HUDEP-2 (cell line): ENCODE data around the gene UBN1.
"Not testable (repeated sequence)": the region's sequence is repeated elsewhere in the genome, so short reads cannot be mapped to it uniquely, and the experiment has no call there.

Source experiments
- DNase-seq, 76 experiments: peaks; one replicate each; lab custom pipeline; 2025; ENCODE audit not compliant: unreplicated experiment in 76 of 76; lab: John Stamatoyannopoulos, UW

The UBN1 gene

DNA sequence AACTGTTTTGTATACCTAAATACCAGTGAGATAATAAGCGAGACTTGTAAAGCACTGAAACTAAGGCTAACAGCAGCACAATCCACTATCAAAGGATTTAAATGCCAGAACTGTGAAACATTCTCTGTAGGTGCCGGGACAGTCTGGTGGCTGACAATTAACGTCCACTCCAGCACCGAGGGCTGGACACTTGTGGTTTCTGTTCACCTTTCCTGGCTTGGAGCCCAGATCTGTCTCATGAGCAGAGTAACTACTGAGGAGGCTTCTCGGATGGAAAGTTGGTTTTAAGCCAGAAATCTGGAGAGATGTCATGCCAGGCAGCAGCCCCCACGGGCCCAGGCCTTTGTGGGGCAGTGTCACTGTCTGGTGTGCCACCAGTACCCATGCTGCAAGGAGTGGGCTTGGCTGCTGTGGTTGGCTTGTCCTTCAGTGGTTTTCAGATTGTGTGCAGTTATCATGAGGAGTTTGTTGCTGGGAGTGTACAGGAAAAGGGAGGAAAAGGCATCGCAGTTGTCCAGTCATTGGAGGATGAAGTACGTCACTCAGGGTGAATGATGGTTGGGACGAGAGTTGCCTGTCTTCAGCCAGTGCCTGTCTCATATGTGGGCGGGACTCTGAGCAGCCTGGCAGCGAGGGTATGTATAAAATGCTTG lies 35.5 kb downstream of the UBN1 start:
- DNase-seq: peak in 47 of 76 experiments; percentile 8 to 83 (median 36)

DNA sequence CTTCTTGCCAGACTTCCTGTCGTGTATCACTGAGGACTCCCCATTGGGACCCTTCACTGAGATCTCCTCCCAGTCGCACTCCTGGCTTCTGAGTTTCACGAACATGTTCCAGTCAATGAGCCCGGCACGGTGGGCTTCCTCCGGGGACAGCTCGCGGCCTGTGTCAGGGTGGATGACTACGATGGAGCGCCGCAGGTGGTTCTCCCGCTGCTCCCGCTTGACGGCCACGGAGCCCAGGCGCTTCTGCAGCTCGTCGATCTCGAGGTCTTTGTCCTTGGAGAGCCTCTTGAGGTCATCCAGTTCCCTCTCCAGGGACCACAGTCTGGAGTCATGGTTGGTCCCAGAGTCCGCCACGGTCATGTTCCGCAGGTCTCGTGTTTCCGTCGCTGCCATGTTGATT lies 36.2 kb downstream of the UBN1 start:
- DNase-seq: no peak

DNA sequence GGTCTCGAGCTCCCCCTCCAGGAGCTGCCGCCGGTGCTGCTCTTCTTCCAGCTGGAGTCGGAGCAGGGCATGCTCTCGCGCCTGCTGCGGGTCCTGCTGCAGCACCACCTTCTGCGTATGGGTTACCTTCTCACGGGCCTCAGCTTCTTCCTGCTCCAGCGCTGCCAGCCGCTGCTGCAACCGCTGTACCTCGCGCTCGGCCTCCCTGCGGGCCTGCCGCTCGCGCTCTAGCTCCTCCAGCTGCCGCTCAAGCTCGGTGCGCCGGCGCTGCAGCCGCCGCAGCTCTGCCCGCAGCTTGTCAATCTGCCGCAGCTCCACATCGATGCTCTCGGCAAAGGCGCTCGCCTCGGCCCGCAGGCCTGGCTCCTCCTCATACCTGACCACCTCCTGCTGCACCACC lies 36.9 kb downstream of the UBN1 start:
- no peak for DNase-seq

DNA sequence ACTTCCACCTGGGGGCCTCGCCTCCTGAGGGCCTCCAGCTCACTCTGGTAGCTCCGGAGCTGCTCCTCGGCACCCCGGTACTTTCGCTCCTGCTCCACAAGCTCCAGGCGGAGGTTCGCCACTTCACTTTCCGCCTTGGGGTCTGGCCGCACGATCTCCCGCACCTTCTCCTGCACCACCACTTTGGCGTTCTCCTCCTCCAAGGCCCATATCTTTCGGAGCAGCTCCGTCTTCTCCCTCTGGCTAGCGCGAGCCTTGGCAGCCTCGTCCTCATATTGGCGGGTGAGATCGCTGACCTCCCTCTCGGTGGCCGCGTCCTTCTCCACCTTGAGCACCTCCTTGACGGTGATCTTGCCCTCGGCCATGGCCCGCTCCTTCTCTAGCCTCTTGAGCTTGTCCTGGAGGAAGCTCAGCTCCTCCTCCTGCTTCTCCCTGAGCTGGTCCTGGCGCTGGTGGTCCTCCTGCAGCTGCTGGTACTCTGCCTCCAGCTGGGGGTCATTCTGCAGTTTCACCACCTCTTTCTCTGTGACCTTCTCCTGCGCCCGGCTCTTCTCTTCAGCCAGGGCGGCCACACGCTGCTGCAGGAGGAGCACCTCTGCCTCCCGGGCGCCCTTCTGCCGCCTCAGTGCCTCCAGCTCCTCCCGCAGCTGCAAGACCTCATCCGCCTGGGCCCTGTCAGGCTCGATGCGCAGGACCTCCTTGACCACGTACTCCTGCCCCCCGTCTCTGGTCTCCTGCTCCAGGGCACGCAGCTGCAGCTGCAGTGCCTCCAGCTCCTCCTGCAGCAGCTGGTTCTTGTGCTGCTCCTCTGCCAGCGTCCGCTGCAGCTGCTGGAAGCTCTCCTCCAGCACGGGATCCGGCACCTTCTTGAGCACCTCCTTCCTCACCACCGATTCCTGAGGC lies 37.9 kb downstream of the UBN1 start:
- no peak for DNase-seq

DNA sequence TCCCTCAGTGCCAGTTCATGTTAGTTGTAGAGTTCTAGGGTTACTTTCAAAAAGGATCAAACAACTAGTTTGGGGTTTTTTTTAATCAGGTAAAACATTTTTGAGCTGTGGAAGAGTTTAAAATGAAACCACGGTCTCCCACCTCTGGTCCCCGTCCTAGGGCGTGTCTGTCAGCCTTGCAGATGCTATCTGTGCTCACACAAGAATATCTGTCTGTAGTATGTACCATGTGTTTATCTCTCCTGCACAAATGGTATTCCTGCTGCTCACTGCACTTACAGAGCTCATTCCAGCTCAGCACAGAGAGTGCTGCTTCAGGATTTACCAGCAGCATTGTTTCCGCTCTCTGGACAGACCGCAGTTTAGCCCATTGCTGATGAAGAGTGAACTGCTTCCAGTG lies 38.9 kb downstream of the UBN1 start:
- DNase-seq: peak in 52 of 76 experiments; percentile 7 to 73 (median 38)

DNA sequence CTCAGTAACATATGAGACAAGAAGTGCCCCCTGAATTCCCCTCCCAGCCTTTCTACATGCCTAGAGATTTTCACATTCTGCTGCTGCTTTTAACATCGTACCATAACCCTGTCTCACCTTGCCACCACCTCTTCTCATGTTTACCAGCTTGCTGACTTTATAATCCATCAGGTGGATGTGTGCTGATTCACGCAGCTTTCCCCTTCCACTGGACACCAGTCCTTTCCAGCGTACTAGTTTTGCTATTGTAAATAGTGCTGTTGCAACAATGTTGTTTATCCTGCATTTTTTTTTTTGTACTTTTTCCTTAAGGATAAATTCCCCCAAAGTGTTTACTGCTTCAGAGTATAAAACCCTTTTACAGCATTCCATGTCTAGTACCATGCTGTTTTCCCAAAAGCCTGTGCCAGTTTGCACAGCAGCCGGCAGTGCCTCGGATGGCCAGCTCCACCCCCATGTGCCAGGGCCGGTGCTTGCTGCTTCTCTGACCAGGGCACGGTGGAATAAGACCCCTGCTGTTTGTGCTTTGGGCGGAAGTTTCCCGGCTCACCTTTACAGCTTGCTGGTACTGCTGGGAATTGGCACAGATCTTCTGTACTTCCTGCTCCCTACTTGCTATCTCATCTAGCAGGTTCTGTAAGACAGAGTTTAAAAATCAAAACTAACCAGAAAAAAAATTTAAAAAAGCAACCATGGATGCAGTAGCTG lies 41.3 kb downstream of the UBN1 start:
- DNase-seq: no peak

DNA sequence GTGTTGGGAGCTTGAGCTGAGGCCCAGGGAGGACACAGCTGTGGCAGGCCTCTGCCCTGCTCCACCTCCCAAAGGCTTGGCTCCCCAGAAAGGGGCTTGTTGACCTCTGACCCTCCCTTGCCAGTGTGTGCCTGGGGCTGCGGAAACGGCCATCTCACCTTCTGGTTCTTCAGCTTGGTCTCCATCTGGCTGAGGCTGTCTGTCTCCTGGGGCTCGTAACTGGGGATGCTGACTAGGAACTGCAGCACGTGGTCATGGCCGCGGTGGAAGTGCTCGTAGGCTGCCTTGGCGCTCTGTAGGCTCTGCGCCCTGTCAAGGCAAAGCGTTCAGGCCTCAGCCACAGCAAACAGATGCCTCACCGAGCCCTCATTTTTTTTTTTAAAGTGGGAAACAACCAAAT lies 42.7 kb downstream of the UBN1 start:
- no peak for DNase-seq

DNA sequence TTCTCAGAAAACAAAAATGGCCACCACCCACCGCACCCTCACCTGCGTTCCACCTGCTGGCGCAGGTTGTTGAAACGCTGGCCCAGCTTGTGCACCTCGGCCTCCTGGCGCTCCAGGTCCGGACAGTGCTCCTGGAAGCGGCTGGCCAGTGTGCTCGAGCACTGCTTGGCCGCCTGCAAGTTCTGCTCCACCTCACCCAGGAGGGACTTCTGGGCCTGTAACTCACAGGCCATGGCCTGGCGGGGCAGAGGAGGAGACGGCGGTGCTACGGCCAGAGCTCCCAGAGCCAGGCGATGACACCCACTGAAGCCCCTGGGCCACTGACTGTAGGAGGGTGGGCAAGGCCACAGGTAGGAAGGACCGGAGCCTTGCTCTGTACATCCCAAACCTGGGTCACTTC lies 43.4 kb downstream of the UBN1 start:
- no peak for DNase-seq

DNA sequence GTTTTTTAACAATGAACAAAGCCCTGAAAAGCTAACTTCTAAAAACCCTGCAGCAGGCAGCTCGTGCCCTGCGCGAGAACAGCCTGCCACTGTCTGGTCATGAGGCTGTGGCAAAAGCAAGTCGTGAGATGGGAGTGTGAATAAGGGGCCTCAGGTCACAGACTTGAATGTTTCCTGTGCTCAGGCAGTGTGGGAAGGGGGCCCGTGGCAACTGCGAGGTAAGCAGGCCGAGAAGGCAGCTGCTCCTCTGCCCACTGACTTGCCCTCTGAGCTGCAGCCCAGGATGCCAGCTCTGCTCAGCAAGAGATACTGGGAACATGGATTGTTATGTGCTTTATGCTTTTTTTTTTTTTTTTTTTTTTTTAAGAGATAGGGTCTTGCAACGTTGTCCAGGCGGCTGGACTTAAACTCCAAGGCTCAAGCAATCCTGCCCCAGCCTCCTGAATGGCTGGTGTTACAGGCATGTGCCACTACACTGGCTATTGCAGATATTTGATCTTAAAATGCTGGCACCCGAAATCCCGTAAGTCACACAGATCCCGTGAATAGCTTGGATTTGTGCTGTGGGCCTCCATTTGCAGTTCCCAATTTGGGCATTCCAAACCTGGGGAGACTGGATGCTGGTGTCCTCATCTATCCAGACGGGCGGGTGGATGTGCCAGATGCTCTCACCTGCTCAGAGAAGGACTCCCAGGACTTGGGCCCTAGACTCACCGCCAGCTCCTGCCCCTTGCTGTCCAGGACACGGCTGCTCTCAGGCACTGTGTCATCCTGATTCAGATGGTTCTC lies 44.0 kb downstream of the UBN1 start:
- no peak for DNase-seq

DNA sequence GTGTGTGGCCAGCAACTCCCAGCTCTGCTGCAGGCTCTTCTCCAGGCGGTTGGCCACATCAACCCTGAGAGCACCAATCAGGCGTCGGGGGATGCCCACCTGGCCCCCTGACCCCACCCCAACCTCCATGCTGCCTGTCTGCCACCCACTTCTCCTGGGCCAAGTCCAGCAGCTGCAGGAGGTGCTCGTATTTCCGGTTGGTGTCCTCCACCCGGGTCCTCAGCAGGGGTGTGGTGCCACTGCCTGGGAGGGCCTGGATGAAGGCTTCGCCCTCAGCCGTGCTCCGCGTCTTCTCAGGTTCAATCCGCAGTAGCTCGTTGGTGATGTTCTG lies 44.6 kb downstream of the UBN1 start:
- no peak for DNase-seq

DNA sequence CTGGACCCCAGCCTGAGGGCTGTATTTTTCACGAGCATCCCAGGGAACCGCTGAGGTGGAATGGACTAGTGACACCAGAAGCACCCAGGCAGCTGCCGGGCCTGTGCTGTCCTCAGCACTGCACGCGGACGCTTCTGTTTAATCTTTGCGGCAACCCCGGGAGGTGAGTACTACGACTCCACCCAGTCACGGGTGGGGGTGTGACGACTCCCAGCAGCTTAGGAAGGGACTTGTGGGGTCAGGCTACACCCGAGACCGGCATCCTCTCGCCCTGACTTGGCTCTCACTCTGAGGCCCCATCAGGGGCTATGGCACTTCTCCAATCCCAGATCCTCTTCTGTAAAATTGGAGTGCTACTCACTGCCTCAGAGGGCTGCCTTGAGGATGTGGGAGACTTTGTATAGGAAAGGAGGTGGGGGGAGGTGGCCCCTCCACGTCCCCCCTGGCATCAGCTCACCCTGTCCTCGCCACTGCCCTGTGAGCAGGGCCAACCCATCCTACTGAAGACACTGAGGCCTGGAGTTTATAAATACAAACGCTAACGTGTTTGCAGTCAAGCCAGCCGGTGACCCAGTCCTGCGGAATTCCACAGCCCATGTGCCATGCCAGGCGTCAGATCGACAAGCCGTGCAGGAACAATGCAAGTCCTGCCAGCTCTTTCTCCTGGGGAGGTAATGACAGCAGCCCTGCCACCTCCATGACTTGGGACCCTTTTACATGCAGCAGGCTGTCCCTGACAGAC lies 45.3 kb downstream of the UBN1 start:
- peak in 19 of 76 experiments; percentile 2 to 52 (median 24) for DNase-seq

DNA sequence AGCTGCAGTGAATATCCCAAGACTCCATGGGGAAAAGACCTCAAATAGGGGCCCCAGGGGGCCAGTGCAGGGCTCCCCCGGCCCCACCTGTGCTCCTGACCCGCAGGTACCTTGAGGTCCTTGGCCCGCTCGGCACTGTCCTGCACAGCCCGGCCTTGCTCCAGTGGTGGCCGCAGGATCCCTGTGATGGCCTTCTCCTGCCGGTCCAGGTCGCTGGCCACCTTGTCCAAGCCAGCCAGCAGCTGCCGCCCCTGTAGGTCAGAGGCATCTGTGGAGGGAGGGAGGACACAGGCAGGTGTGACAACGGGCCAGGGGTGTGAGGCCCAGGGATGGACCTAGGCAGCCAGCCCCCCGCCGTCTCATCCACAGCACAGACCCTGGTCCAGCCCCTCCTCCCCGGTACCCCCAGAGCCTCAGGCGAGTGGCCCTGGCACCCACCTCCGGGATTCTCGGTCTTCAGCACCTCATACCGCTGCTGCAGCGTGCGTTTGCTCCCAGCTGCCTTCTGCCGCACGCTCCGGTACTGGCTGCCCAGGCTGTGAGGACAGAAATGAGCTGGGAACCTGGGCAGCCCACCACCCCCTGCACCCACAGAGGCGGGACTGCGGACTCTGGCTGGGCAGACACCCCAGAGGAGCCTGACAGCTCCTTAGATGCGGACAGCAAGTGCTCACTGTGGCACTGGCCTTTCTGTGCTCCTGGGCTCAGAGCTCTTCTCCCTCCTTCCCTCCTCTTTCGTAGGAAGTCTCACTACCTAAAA lies 46.0 kb downstream of the UBN1 start:
- DNase-seq: no peak

DNA sequence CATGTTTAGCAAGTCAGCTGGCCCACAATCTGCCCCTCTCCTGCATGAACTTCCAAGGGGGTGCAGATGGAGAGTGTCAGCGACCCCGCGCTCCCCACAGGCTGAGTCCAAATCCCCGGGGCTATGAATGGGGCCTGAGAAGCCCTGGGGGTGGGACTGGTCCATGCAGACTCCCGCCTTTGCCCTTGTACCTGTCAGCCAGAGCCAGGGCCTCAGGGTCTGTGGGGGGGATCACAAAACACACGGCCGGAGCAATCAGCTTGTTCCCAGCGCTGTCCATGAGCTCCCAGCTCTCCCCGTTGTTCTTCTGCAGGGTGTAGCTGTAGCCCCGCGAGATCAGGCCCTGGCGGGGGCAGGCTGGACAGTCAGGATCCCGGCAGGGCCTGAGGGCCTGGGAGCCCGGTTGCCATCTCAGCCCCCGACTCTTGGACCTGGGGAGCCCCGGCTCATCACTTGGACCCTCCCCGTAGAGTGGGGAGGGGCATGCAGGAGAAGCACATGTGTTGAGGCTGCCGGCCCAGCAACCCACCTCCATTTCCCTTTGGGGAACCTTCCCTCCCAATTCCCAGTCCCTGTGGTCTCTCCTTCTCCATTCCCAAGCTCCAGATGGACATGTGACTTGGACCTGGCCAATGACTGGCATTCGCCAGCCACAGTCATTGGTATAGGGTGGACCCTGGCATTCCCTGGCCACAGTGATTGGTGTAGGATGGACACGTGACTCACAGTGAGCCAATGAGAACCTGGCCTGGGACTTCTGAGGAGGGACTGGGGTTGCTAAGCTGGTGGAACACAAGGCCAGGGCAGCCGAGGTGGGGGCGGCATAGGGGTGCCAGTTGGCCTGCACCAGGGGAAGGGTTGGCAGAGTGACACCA lies 47.2 kb downstream of the UBN1 start:
- no peak for DNase-seq

DNA sequence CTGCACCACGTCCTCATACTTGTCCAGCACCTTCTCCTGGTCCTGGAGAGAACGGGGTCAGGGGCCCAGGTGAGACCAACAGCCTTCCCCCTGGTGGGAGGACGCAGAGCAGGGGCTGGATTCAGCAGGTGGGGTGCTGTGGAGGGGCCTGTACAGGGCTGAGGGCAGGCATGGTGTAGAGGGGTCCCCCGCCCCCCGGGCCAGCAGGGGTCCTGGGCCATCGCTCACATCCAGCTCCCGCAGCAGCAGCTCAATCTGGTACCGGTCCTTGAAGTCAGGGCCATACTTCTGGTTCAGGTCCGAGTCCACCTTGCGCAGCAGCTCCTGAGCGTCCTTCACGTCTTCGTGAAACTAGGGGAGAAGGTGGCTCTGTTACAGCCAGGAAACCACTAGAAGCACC lies 48.1 kb downstream of the UBN1 start:
- no peak for DNase-seq

DNA sequence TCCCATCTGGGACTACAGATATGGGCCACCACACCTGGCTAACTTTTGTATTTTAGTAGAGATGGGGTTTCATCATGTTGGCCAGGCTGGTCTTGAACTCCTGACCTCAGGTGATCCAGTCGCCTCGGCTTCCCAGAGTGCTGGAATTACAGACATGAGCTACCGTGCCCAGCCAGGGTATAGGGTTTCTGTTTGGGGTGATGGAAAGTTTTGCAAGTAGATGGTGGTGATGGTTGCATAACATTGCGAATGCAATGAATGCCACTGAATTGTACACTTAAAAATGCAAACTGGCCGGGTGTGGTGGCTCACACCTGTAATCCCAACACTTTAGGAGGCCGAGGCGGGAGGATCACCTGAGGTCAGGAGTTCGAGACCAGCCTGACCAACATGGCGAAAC lies 49.5 kb downstream of the UBN1 start:
- not testable (repeated sequence) for DNase-seq

DNA sequence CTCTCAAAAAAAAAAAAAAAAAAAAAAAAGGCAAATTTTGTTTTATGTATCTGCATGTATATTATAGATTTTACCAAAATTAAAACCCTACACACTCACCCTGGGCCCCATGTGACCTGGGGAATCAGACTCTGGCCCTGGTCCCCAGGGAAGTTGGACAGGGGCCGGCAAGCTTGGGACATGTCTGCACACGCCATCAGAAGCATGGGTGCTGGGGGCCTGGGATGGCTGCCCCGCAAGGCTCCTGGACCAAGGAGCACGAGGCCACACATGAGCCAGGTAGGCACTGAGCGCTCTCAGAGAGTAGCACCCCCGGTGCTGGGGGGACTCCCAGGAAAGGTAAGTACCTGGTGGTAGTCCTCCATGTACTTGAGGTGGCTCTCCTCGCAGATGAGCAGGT lies 50.0 kb downstream of the UBN1 start:
- DNase-seq: no peak

DNA sequence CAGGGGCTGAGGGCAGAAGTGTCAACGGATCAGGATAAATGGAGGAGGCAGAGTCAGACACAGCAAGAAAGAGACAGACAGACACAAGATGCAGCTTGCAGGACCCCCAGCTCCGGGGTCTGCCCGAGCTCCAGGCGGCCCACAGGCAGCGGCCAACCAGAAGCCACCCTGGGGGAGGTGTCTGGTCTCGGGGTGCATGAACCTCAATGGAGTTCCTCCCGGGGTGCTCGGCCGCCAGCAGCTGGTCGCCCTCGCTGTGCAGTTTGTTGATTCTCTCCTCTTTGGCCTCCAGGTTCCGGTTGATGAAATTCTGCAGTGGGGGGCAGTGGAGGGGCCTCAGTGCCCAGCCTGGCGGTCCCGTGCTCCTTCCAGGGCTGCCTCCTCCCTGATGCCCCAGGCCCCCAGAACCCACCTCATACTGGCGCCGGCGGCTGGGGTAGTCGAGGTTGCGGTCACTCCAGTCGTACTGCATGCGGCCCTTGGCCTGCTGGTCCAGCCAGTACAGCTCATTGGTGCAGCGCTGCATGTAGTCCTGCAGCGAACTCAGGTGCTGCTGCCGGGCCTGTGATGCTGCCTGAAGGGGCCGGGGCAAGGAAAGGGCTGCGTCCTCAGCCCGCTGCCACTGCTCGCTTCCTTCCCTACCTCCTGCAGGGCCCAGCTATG lies 51.7 kb downstream of the UBN1 start:
- no peak for DNase-seq

DNA sequence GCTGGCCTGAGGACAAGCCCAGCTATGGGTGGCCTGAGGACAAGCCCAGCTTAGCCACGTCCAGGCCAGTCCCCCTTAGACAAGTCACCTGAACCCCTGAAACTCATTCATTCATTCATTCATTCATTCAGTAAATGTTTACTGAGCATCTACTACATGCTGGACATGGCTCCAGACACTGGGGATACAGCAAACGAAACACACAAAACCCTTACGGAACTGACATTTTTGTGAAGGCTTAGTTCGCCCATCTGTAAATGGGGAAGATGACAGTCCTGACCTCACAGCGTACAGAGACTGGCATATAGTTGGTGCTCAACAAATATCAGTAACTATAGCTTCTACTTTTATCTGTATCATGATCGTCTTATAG lies 52.2 kb downstream of the UBN1 start:
- no peak for DNase-seq
